IMR-90 (cell line): Measurements from ENCODE around the gene NOG. TPM values are rescaled to one million over a fixed set of nuclear protein-coding genes. Genes with fewer than 3 reads are reported as not detected.

Experiments used
- ATAC-seq: fragments of 200-7000 bp; cut with Tn5 transposase; 2 replicates; pipeline ENCODE4 v1.9.1; 2020; ENCODE audit warnings: low read depth, mild to moderate bottlenecking, moderate library complexity
- BruUV-seq: library from RNA; stranded (reverse); fragments of 400-500 nt; replicated peaks from 2 replicates; lab custom pipeline; 2021; lab: Mats Ljungman, UMichigan
- CTCF ChIA-PET: fragments of 300-600 bp; formaldehyde crosslinking; extraction: SDS; loops from one replicate; lab custom pipeline; 2021; ENCODE audit warnings: antibody characterized with exemption; lab: Yijun Ruan, JAX
- POLR2A ChIA-PET: fragments of 300-600 bp; sonication (Branson Sonifier 250); formaldehyde crosslinking; loops from one replicate; lab custom pipeline; 2022; ENCODE audit warnings: antibody characterized with exemption; ENCODE audit not compliant: unreplicated experiment; lab: Charles Lee
- DNase-seq: peaks from one replicate; pipeline ENCODE4 v3.0.0; 2013
- H2AFZ ChIP-seq: replicated peaks from 2 replicates; pipeline ENCODE3; 2013; ENCODE audit warnings: low read length, mild to moderate bottlenecking; ENCODE audit not compliant: poor library complexity
- H2AK5ac ChIP-seq: 2 replicates; pipeline ENCODE4 v1.6.1; 2013; ENCODE audit warnings: low read depth, low read length, inconsistent platforms
- H2AK9ac ChIP-seq: replicated peaks from 2 replicates; pipeline ENCODE3; 2013; ENCODE audit warnings: mild to moderate bottlenecking, low read depth, low read length, moderate library complexity; ENCODE audit not compliant: poor library complexity
- H2BK120ac ChIP-seq: 2 replicates; pipeline ENCODE4 v1.6.1; 2013; ENCODE audit warnings: low read depth, low read length, inconsistent platforms
- H2BK15ac ChIP-seq: 3 replicates; pipeline ENCODE4 v1.6.1; 2013; ENCODE audit warnings: low read depth, low read length, inconsistent platforms
- H2BK20ac ChIP-seq: 2 replicates; pipeline ENCODE4 v1.6.1; 2013; ENCODE audit warnings: low read depth, mild to moderate bottlenecking, inconsistent platforms, low read length, moderate library complexity
- H2BK5ac ChIP-seq: 2 replicates; pipeline ENCODE4 v1.6.1; 2013; ENCODE audit warnings: mild to moderate bottlenecking, low read depth, low read length, inconsistent platforms; ENCODE audit not compliant: poor library complexity, severe bottlenecking
- H3K14ac ChIP-seq: replicated peaks from 2 replicates; pipeline ENCODE4 v1.6.1; 2013; ENCODE audit warnings: low read depth, low read length, inconsistent platforms
- H3K18ac ChIP-seq: 2 replicates; pipeline ENCODE4 v1.6.1; 2013; ENCODE audit warnings: low read depth, low read length, control low read depth
- H3K23ac ChIP-seq: 2 replicates; pipeline ENCODE4 v1.6.1; 2013; ENCODE audit warnings: low read depth, low read length, inconsistent platforms
- H3K27ac ChIP-seq: 2 replicates; pipeline ENCODE4 v1.5.1; 2013; ENCODE audit warnings: mild to moderate bottlenecking, control low read depth, low read length; ENCODE audit not compliant: insufficient read depth
- H3K27me3 ChIP-seq: 2 replicates; pipeline ENCODE4 v1.6.1; 2013; ENCODE audit warnings: low read length; ENCODE audit not compliant: control insufficient read depth, insufficient read depth
- H3K36me3 ChIP-seq: 2 replicates; pipeline ENCODE4 v1.6.1; 2013; ENCODE audit warnings: low read length, mixed read lengths; ENCODE audit not compliant: control insufficient read depth, insufficient read depth
- H3K4ac ChIP-seq: 2 replicates; pipeline ENCODE4 v1.6.1; 2013; ENCODE audit warnings: low read depth, low read length, inconsistent platforms
- H3K4me1 ChIP-seq: 2 replicates; pipeline ENCODE4 v1.6.1; 2013; ENCODE audit warnings: low read length, mixed read lengths; ENCODE audit not compliant: control insufficient read depth, insufficient read depth
- H3K4me2 ChIP-seq: 2 replicates; pipeline ENCODE4 v1.6.1; 2013; ENCODE audit warnings: low read depth, mild to moderate bottlenecking, control low read depth, low read length, moderate library complexity
- H3K4me3 ChIP-seq: 2 replicates; pipeline ENCODE4 v1.5.1; 2013; ENCODE audit warnings: low read depth, mild to moderate bottlenecking, control low read depth, low read length, moderate library complexity; ENCODE audit not compliant: insufficient read depth
- H3K56ac ChIP-seq: 2 replicates; pipeline ENCODE4 v1.6.1; 2013; ENCODE audit warnings: low read length, inconsistent platforms; ENCODE audit not compliant: insufficient read depth; ENCODE audit errors: extremely low read depth
- H3K79me1 ChIP-seq, 2 experiments: 2 replicates each; pipeline ENCODE4 v1.6.1; 2013; ENCODE audit warnings: low read length in 2 of 2, inconsistent platforms in 1 of 2, low read depth in 1 of 2
- H3K9ac ChIP-seq: 2 replicates; pipeline ENCODE4 v1.6.1; 2013; ENCODE audit warnings: low read depth, low read length, control low read depth
- H3K9me1 ChIP-seq: 2 replicates; pipeline ENCODE4 v1.6.1; 2013; ENCODE audit warnings: low read length, inconsistent platforms; ENCODE audit not compliant: insufficient read depth
- H3K9me3 ChIP-seq: 2 replicates; pipeline ENCODE4 v1.6.1; 2013; ENCODE audit warnings: low read length; ENCODE audit not compliant: control insufficient read depth, insufficient read depth
- H4K20me1 ChIP-seq: 2 replicates; pipeline ENCODE4 v1.6.1; 2013; ENCODE audit warnings: low read length, inconsistent platforms; ENCODE audit not compliant: insufficient read depth
- H4K5ac ChIP-seq: 2 replicates; pipeline ENCODE4 v1.6.1; 2013; ENCODE audit warnings: mild to moderate bottlenecking, low read depth, low read length, control low read depth
- H4K8ac ChIP-seq, 2 experiments: 2 replicates each; pipeline ENCODE4 v1.6.1; 2013; ENCODE audit warnings: low read depth in 2 of 2, low read length in 2 of 2, control low read depth in 1 of 2, inconsistent platforms in 1 of 2
- H4K91ac ChIP-seq: 2 replicates; pipeline ENCODE4 v1.6.1; 2013; ENCODE audit warnings: low read depth, low read length, inconsistent platforms; ENCODE audit not compliant: insufficient read depth
- BHLHE40 ChIP-seq: fragments of 150-350 bp; IDR thresholded peaks from 2 replicates; pipeline ENCODE4 v1.6.1; 2016; ENCODE audit warnings: mild to moderate bottlenecking, low read depth, low read length
- CEBPB ChIP-seq: IDR thresholded peaks from 2 replicates; pipeline ENCODE4 v1.6.1; 2012; ENCODE audit warnings: low read depth, low read length, improper control_type of control experiment
- CHD1 ChIP-seq: IDR thresholded peaks from 2 replicates; pipeline ENCODE4 v1.6.1; 2012; ENCODE audit warnings: low read depth, low read length, improper control_type of control experiment
- CTCF ChIP-seq: conservative IDR thresholded peaks from 2 replicates; pipeline ENCODE4 v1.5.1; 2012; ENCODE audit warnings: mild to moderate bottlenecking, low read depth, low read length, improper control_type of control experiment
- ELK1 ChIP-seq: fragments of 150-350 bp; IDR thresholded peaks from 2 replicates; pipeline ENCODE4 v1.6.1; 2016; ENCODE audit warnings: low read depth, mild to moderate bottlenecking, low read length, moderate library complexity, borderline replicate concordance
- FOS ChIP-seq: fragments of 150-350 bp; IDR thresholded peaks from 2 replicates; pipeline ENCODE4 v1.6.1; 2016; ENCODE audit warnings: low read depth, low read length
- MAFK ChIP-seq: IDR thresholded peaks from 2 replicates; pipeline ENCODE4 v1.6.1; 2012; ENCODE audit warnings: low read depth, low read length, improper control_type of control experiment
- MAZ ChIP-seq: IDR thresholded peaks from 2 replicates; pipeline ENCODE4 v1.6.1; 2012; ENCODE audit warnings: low read depth, mild to moderate bottlenecking, low read length, improper control_type of control experiment, moderate library complexity, borderline replicate concordance
- MXI1 ChIP-seq: IDR thresholded peaks from 2 replicates; pipeline ENCODE4 v1.6.1; 2012; ENCODE audit warnings: low read depth, mild to moderate bottlenecking, low read length, moderate library complexity, borderline replicate concordance
- NFE2L2 ChIP-seq: fragments of 150-350 bp; IDR thresholded peaks from 2 replicates; pipeline ENCODE4 v1.6.1; 2016; ENCODE audit warnings: low read depth, mild to moderate bottlenecking, low read length
- POLR2A ChIP-seq: IDR thresholded peaks from 2 replicates; pipeline ENCODE4 v1.6.1; 2012; ENCODE audit warnings: mild to moderate bottlenecking, low read depth, low read length
- RAD21 ChIP-seq: IDR thresholded peaks from 2 replicates; pipeline ENCODE4 v1.6.1; 2012; ENCODE audit warnings: low read length, improper control_type of control experiment
- RCOR1 ChIP-seq: IDR thresholded peaks from 2 replicates; pipeline ENCODE4 v1.6.1; 2012; ENCODE audit warnings: mild to moderate bottlenecking, low read length, improper control_type of control experiment; ENCODE audit not compliant: insufficient replicate concordance
- RFX5 ChIP-seq: IDR thresholded peaks from 2 replicates; pipeline ENCODE4 v1.8.0; 2012; ENCODE audit warnings: low read depth, mild to moderate bottlenecking, low read length, moderate library complexity
- SMC3 ChIP-seq: fragments of 150-350 bp; IDR thresholded peaks from 2 replicates; pipeline ENCODE4 v1.6.1; 2016; ENCODE audit warnings: low read depth, mild to moderate bottlenecking, antibody characterized with exemption, low read length, moderate library complexity
- USF2 ChIP-seq: fragments of 150-350 bp; IDR thresholded peaks from 2 replicates; pipeline ENCODE4 v1.6.1; 2017; ENCODE audit warnings: mild to moderate bottlenecking, antibody characterized with exemption, low read length, low read depth
- WGBS, 2 experiments: methylation state at CpG; one replicate each; pipeline versions ENCODE4 v1.1.5 to v1.1.7; 2013; ENCODE audit warnings: missing lambda C conversion rate in 2 of 2; ENCODE audit not compliant: insufficient read length in 1 of 2; ENCODE audit errors: extremely low coverage in 2 of 2; 5-methylcytosine and 5-hydroxymethylcytosine counted together
- dilution Hi-C: fragments of 300-500 bp; cut with HindIII; formaldehyde crosslinking; loops from one replicate; pipeline ENCODE4 v1.14.3; 2018; ENCODE audit warnings: low sequenced_read_pairs; ENCODE audit not compliant: unreplicated experiment
- in situ Hi-C: fragments of 300-500 bp; cut with MboI; formaldehyde crosslinking; loops from 3 replicates; pipeline ENCODE4 v1.14.3; 2019; ENCODE audit warnings: low sequenced_read_pairs, inconsistent platforms, mixed read lengths
- intact Hi-C: fragments of 100-400 bp; cut with micrococcal nuclease; formaldehyde crosslinking; loops from 2 replicates; pipeline ENCODE4 v1.10.0; 2022
- polyA plus RNA-seq, 3 experiments: library from polyadenylated mRNA; depleted of rRNA; stranded (reverse); fragments of >200 nt; gene quantifications; 2 replicates each; pipeline ENCODE4 v1.2.3, GENCODE V29; 2012; ENCODE audit warnings: low replicate concordance in 1 of 3
- total RNA-seq: library from RNA; depleted of rRNA; stranded (reverse); fragments of >200 nt; gene quantifications from 2 replicates; pipeline ENCODE4 v1.2.3, GENCODE V29; 2012

Gene NOG
- total and polyA plus RNA-seq, 2 of the 4 experiments (the other 2 are of a cell fraction): 11.7 to 13.1 TPM

GRCh38 chr17:56603486-56604238, 10.2 kb downstream of the NOG start:
- Histone ChIP-seq H2BK20ac (no peak overlapping the region), H2AK5ac (no peak overlapping the region), H3K56ac (no peak overlapping the region), H3K4me2 (no peak overlapping the region), H3K18ac (no peak overlapping the region), H3K4me3 (no peak overlapping the region), H2BK5ac (no peak overlapping the region), H3K14ac (no peak overlapping the region), H3K9me1 (0 out of 2 replicates have a peak, but pooled peaks cover 3% of the 10 kb centered on the region), H3K9ac (no peak overlapping the region), H2BK15ac (no peak overlapping the region), H4K91ac (no peak overlapping the region), H4K8ac (no peak overlapping the region), H3K9me3 (no peaks in the 10 kb centered on the region), H3K4ac (no peak overlapping the region), H2AFZ (no peak overlapping the region), H2BK120ac (no peak overlapping the region), H3K27me3 (peaks cover 12% of the 10 kb centered on the region), H3K27ac (no peak overlapping the region), H3K79me1 (no peaks in the 10 kb centered on the region), H2AK9ac (no peak overlapping the region), H3K4me1 (no peaks in the 10 kb centered on the region), H3K36me3 (no peaks in the 10 kb centered on the region), H4K5ac (no peak overlapping the region), H3K23ac (no peak overlapping the region), H4K20me1 (no peaks in the 10 kb centered on the region)
- POLR2A ChIA-PET: no interaction called here
- WGBS, 2 experiments: no CpG with 5 or more reads among the region's 7 CpGs
- DNase-seq (peak; percentile 1), ATAC-seq (no peak)
- intact Hi-C loops: no loop called here
- TF ChIP-seq CTCF (no peak), MAZ (no peak), RCOR1 (no peak), SMC3 (no peak), ELK1 (no peak), RFX5 (no peak), FOS (no peak), POLR2A (no peak), CHD1 (no peak), RAD21 (no peak), CEBPB (no peak), NFE2L2 (no peak), MAFK (no peak), MXI1 (no peak), BHLHE40 (no peak), USF2 (no peak)
- CTCF ChIA-PET: no interaction called here
- in situ Hi-C loops: no loop called here
- BruUV-seq: no TSS peak
- dilution Hi-C loops: no loop called here
